WI38 (cell line): ENCODE results near the gene STK24.
A peak's percentile ranks its signal among the peaks of the same experiment; 100 is the strongest.

Experiments used
- H3K4me3 ChIP-seq: 2 replicates; pipeline ENCODE4 v1.5.1; 2011; ENCODE audit warnings: low read depth, mild to moderate bottlenecking, control low read depth, low read length
- TF ChIP-seq, protein P1 (sequence below): IDR thresholded peaks from 2 replicates; pipeline ENCODE4 v1.5.1; 2012; ENCODE audit warnings: low read depth, mild to moderate bottlenecking, control low read depth, low read length

STK24 gene

DNA sequence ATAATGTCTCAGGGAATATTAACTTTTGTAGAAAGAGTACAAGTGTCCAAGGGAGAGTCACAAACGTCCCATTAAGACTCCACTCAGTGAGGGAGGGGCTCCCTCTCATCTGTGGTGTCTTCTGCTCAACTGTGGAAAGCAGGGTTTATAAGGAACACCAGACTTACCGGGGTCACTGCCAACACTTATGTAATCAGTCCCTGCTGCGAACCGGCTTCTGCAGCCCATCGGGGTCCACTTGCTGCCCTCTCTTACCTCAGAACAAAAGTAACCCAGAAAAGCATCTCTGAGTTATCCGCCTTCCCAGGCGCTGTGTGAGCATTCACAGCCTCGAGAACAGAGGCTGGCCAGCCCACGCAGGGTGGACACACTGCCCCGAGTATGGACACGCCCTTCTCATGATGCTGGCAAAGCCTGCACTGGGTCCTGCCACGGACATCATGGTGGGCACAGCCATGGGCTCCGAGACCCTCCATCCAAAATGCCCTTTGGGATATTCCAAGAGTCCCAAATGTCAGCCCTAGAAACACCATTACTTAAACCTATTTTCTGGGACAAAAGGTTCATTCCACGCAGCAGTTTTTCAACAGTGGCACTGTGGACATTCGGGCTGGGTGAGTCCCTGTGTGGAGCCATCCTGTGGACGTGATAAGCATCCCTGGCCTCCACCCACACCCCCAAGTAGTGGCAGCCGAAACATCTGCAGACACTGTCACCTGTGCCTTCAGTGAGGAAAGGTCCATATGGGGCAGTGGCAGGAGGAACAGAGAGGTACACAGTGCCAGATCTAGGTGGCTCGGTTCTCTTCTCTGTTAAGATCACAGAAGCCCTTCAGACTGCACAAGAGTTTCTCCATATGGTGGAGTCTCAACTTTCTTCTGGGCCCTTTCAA lies 63.9 kb downstream of the STK24 start:
- TF ChIP-seq, protein P1, sequence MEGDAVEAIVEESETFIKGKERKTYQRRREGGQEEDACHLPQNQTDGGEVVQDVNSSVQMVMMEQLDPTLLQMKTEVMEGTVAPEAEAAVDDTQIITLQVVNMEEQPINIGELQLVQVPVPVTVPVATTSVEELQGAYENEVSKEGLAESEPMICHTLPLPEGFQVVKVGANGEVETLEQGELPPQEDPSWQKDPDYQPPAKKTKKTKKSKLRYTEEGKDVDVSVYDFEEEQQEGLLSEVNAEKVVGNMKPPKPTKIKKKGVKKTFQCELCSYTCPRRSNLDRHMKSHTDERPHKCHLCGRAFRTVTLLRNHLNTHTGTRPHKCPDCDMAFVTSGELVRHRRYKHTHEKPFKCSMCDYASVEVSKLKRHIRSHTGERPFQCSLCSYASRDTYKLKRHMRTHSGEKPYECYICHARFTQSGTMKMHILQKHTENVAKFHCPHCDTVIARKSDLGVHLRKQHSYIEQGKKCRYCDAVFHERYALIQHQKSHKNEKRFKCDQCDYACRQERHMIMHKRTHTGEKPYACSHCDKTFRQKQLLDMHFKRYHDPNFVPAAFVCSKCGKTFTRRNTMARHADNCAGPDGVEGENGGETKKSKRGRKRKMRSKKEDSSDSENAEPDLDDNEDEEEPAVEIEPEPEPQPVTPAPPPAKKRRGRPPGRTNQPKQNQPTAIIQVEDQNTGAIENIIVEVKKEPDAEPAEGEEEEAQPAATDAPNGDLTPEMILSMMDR = no peak
- H3K4me3 ChIP-seq = no peak overlapping the region

DNA sequence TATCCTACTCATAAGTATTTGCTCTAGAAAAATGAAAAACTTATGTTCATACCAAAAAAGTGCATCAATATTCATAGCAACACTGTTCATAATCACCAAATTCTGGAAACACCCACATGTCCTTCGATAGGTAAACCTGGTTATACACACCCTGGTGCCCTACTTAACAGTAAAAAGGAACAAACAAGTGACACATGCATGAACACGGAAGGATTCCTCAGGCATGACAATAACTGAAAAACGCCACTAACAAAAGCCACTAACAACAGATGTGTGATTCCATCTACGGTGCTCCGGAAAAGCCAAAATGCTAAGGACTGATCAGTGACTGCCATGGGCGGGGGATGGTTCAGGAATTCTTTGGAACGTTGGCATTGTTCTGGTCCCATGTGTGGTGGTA lies 65.5 kb downstream of the STK24 start:
- TF ChIP-seq, protein P1 = no peak
- H3K4me3 ChIP-seq = no peak overlapping the region

DNA sequence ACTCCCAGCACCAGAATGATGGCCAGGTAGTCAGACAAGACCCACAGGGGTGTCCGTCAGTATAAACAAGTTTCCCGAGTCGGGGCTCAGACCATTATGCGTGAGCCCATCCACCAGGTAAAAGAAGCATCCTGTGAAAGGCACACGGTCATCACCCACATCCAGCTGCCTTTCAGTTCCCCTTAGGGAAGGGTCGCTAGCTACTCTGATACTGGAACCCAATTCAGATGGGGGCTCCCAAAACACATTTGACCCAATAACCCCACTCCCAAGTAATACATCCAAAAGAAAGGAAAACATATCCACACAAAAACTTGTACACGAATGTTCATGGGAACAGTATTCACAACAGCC lies 66.8 kb downstream of the STK24 start:
- H3K4me3 ChIP-seq = no peak overlapping the region
- TF ChIP-seq, protein P1 = no peak

DNA sequence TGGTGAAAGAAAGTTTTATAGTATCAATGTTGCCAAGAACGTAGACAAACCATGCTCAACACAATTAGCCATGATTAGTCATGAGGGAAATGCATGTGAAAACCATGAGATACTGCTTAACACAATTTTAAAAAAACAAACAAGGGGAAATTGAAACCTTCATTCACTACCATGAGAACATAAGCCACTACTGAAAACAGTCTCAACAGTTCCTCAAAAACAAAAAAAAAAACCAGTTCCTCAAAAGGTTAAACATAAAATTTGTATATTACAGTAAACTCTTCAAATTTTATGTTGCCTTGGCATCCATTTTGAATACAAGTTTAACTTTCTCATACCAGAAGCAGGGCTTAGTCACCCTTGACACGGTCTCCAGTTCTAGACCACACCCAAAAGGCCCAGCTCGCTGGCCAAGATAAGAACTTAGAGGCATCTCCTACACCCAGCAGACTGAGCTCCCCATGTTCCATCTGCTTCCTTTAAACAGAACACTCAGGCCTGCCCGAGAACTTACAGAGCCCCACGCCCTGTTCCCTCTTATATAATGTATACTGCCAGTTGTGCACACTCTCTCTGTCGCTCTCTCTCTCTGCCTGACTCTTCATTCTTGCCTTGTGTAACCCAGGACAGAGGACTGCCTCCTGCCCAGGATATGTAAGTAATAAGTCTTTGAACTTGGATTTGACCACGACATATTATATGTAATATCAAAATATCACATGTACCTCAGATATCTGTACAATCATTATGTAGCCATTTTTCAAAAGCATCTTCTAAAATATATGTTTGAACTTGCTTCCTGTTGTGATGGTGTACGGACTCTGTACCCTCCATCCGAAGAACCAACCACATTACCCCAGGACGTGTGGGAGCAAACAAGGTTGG lies 67.4 kb downstream of the STK24 start:
- TF ChIP-seq, protein P1 = no peak
- no peak overlapping the region for H3K4me3 ChIP-seq

DNA sequence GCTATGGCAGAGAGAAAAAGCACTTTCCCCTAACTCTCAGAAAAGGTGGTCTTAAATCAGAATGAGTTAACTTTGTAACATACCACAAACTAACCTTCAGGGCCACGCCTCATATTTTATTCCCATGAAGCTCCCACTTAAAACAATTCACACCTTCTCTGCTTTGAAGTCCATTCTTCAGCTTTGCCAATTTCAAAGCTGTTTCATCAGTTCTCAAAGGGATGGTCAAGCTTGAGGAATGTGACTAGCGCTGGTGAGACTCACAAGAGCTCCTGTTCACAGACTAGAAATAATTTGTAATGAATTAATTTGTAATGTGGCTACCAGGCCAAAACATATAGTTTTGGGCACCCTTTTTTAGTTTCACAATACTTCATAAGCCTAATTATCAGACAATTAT lies 68.2 kb downstream of the STK24 start:
- TF ChIP-seq, protein P1 = no peak
- peak overlapping the region; percentile 3 for H3K4me3 ChIP-seq

DNA sequence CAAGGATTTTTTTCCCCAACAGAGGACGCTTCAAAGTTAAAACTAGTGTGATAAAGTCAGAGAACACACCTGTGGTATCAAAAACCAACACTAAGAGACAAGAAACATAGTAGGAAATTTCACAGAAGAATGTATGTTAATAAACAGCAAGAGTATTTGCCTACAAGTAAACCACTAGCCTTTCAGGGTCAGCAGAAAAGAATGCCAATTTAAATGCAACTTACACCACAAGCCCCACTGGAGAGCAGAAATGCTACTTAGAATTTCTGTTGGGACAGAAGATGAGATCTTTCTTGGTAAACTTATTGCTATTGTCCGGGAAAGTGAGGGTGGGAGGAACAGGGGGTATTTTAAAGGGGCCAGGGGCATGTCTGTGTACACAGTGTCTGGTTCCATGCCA lies 68.6 kb downstream of the STK24 start:
- H3K4me3 ChIP-seq = peak overlapping the region; percentile 3
- TF ChIP-seq, protein P1 = no peak

DNA sequence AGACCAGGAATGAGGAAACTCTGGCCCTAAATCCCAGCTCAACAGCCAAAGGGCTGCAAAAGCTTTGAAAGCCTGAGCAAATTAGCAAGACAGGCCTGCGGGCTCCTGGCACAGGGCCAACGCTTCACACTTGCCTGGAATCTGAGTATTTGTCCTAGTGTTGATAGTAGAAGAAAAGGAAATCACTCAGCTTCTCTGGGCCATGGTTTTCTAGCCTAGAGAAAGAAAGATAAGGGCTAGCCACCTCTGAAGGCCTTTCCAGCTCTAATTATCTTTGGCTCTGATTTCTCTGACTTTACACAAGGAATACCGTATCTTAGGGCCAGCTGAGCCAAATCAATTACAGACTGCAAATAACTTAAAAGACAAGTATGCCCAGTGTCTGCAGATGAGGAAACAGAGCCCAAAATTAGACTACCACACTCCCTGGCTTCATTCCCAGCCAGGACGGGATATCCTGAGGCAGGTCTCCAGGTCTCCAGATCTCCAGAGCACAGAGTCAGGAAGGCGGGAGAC lies 69.6 kb downstream of the STK24 start:
- H3K4me3 ChIP-seq = no peak overlapping the region
- TF ChIP-seq, protein P1 = no peak
